ENCODE data around the gene MYH9. TPM values are rescaled to one million over a fixed set of nuclear protein-coding genes. Genes with fewer than 3 reads are reported as not detected.
A peak's percentile ranks its signal among the peaks of the same experiment; 100 is the strongest.
"Not testable (repeated sequence)": the region's sequence is repeated elsewhere in the genome, so short reads cannot be mapped to it uniquely, and the experiment has no call there.

Gene MYH9
- total RNA-seq, 1 experiment from 2014 or later, result 758 TPM

DNA sequence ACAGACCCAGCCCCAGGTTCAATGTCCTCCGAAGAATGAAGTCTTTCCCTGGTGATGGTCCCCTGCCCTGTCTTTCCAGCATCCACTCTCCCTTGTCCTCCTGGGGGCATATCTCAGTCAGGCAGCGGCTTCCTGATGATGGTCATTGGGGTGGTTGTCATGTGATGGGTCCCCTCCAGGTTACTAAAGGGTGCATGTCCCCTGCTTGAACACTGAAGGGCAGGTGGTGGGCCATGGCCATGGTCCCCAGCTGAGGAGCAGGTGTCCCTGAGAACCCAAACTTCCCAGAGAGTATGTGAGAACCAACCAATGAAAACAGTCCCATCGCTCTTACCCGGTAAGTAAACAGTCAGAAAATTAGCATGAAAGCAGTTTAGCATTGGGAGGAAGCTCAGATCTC, 120.7 kb downstream of the MYH9 start:
- Histone ChIP-seq H3K27ac (no peak overlapping the region), H3K9me2 (ENCODE audit: insufficient read depth) (no peaks in the 10 kb centered on the region), H4K20me1 (ENCODE audit: insufficient read depth) (no peaks in the 10 kb centered on the region), H3K9me3 (ENCODE audit: insufficient read depth, low read depth) (no peaks in the 10 kb centered on the region), H3K4me2 (no peak overlapping the region), H3K79me2 (ENCODE audit: low read depth) (peaks cover 9% of the 10 kb centered on the region; the same call in 1 of the 2 replicates), H3K27me3 (ENCODE audit: insufficient read depth, low read depth) (no peaks in the 10 kb centered on the region), H3F3A (ENCODE audit: insufficient read depth, low read depth) (peaks cover 6% of the 10 kb centered on the region; the same call in 1 of the 2 replicates), H3K36me3 (ENCODE audit: low read depth) (no peaks in the 10 kb centered on the region), H3K4me3 (no peak overlapping the region), H2AFZ (no peak overlapping the region), H3K4me1 (replicated peaks; ENCODE audit: insufficient read depth) (peaks cover 11% of the 10 kb centered on the region)
- DNase-seq, result peak in 1 of 2 experiments; percentile 18
- TF ChIP-seq, protein P1, sequence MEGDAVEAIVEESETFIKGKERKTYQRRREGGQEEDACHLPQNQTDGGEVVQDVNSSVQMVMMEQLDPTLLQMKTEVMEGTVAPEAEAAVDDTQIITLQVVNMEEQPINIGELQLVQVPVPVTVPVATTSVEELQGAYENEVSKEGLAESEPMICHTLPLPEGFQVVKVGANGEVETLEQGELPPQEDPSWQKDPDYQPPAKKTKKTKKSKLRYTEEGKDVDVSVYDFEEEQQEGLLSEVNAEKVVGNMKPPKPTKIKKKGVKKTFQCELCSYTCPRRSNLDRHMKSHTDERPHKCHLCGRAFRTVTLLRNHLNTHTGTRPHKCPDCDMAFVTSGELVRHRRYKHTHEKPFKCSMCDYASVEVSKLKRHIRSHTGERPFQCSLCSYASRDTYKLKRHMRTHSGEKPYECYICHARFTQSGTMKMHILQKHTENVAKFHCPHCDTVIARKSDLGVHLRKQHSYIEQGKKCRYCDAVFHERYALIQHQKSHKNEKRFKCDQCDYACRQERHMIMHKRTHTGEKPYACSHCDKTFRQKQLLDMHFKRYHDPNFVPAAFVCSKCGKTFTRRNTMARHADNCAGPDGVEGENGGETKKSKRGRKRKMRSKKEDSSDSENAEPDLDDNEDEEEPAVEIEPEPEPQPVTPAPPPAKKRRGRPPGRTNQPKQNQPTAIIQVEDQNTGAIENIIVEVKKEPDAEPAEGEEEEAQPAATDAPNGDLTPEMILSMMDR (conservative IDR thresholded peaks at IDR 0.05), result no peak
- TF ChIP-seq EZH2 (IDR thresholded peaks at IDR 0.05; ENCODE audit: low read depth), result no peak
- BruUV-seq (replicated peaks), result TSS peak; percentile 11
- ChIA-PET CTCF (interaction anchor here (0.6 kb wide), 1 partner anchor 219 kb away, joined by 5 read pairs; no protein-coding TSS in a partner anchor), POLR2A (ENCODE audit: unreplicated experiment) (no interaction called here)
- intact Hi-C loops (cut with micrococcal nuclease; ENCODE audit: unreplicated experiment), result no loop called here

DNA sequence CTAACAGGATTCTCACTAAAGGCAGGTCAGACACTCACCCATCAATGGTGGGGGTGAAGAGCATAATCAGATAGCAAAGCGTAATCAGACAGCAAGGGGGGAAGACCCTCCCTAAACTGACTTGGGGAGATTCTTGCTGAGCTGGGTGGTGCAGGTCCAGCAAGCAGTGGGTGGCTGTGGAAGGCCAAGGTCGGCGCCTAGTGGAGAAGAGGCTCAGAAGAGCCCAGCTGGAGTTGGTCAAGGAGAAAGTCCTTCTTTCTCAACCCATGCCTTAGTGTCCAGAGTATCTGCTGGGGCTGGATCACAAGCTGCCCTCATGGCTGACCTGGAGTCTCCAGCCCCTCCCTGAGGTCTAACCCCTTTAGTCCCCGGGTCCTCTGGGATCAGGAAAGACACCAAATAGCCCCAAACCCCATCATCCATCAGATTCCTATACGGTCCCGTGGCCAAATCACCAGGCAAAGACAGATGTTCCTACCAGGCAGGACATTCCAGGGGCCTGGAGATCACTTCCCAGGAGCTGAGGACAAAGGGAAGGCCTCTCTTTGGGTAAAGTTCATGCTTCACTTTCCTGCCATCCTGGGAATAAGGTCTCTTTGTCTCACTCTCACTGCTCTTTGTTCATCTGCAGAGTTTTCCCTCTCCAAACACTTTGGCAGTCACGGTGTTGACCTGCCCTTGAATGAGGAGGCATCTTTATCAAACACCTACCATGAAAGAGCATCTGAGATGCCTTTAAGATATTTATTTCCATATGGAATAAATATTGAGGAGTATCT, 123.7 kb downstream of the MYH9 start:
- H3K4me1 ChIP-seq (replicated peaks; ENCODE audit: insufficient read depth); H3F3A ChIP-seq (ENCODE audit: insufficient read depth, low read depth); H2AFZ ChIP-seq; H3K36me3 ChIP-seq (ENCODE audit: low read depth); H4K20me1 ChIP-seq (ENCODE audit: insufficient read depth); POLR2A ChIA-PET (ENCODE audit: unreplicated experiment); intact Hi-C loops (cut with micrococcal nuclease; ENCODE audit: unreplicated experiment); H3K4me2 ChIP-seq; H3K27me3 ChIP-seq (ENCODE audit: insufficient read depth, low read depth); H3K9me3 ChIP-seq (ENCODE audit: insufficient read depth, low read depth); H3K27ac ChIP-seq; BruUV-seq (replicated peaks); DNase-seq; H3K9me2 ChIP-seq (ENCODE audit: insufficient read depth); CTCF ChIA-PET; H3K4me3 ChIP-seq; H3K79me2 ChIP-seq (ENCODE audit: low read depth): not testable (repeated sequence)

DNA sequence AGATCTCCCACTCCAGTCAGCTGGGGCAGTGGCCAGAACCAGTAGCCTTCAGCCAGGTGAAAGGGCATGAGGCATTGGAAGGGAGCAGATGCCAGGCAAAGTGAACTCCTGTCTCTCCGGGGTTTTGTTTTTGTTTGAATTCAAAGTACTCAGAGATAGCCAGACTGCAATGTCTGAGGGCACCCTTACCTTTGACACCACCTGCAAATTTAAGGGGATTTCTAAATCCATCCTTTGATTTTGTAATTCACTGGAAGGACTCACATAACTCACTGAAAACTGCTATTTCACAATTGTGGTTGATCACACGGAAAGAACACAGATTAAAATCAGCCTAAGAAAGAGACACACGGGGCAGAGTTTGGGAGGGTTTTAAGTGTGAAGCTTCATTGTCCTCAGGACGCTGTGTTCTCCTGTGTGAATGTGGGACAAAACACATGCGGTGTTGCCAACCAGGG, 124.5 kb downstream of the MYH9 start:
- H3K4me1 ChIP-seq (replicated peaks; ENCODE audit: insufficient read depth); H3K9me3 ChIP-seq (ENCODE audit: insufficient read depth, low read depth); H3K79me2 ChIP-seq (ENCODE audit: low read depth); H2AFZ ChIP-seq; H3F3A ChIP-seq (ENCODE audit: insufficient read depth, low read depth); BruUV-seq (replicated peaks); H3K4me3 ChIP-seq; H3K27me3 ChIP-seq (ENCODE audit: insufficient read depth, low read depth); POLR2A ChIA-PET (ENCODE audit: unreplicated experiment); H3K36me3 ChIP-seq (ENCODE audit: low read depth); H3K9me2 ChIP-seq (ENCODE audit: insufficient read depth); H3K4me2 ChIP-seq; CTCF ChIA-PET; H4K20me1 ChIP-seq (ENCODE audit: insufficient read depth); H3K27ac ChIP-seq; DNase-seq; intact Hi-C loops (cut with micrococcal nuclease; ENCODE audit: unreplicated experiment): not testable (repeated sequence)

DNA sequence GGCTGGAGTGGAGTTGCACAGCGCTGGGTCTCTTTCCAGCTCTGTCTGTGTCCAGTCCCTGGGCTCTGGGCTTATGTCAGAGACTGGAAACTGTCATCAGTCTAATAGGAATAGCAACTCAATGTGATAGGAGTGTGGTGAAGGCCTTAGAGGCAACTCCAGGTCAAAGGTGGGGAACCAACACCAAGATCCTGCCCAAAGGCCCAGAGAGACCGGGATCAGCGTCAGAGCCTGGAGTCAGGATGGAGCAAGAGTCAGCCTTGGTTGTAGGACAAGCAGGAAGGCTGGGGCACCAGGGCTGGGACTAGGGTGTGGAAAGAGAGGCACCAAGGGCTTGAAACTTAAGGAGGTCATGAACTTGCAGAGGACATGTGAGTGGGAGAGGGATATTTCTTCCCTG, 125.5 kb downstream of the MYH9 start:
- BruUV-seq (replicated peaks); DNase-seq: not testable (repeated sequence)

DNA sequence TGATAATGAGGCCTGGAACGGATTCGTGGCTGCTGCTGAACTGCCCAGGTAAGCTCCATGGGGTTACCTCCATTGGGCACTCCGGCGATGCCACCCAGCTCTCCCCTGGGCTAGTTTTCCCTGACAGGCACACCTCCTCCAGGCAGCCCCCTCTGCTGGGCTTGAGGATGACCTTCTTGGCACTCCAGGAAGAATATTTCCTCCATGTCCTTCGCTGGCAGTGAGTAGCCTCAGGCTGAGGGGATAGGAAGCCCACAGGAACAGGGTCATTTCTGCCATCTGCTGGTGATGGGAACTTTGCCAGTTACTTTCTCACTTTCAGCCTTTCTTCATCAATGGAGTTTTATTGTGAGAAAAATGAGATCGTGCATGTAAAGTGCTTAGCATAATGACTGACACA, 126.1 kb downstream of the MYH9 start:
- H3K4me3 ChIP-seq; H3K4me1 ChIP-seq (replicated peaks; ENCODE audit: insufficient read depth); H3K9me2 ChIP-seq (ENCODE audit: insufficient read depth); CTCF ChIA-PET; intact Hi-C loops (cut with micrococcal nuclease; ENCODE audit: unreplicated experiment); BruUV-seq (replicated peaks); H3K4me2 ChIP-seq; H4K20me1 ChIP-seq (ENCODE audit: insufficient read depth); DNase-seq; H3K36me3 ChIP-seq (ENCODE audit: low read depth); H3F3A ChIP-seq (ENCODE audit: insufficient read depth, low read depth); H3K79me2 ChIP-seq (ENCODE audit: low read depth); H3K9me3 ChIP-seq (ENCODE audit: insufficient read depth, low read depth); H2AFZ ChIP-seq; H3K27ac ChIP-seq; H3K27me3 ChIP-seq (ENCODE audit: insufficient read depth, low read depth): not testable (repeated sequence)
- POLR2A ChIA-PET (ENCODE audit: unreplicated experiment), result interaction anchor here (0.5 kb wide), 1 partner anchor 248 kb away, joined by 8 read pairs; no protein-coding TSS in a partner anchor

More for the DNA sequence above, 125.5 kb downstream of the MYH9 start:
- H3K4me1 ChIP-seq (replicated peaks; ENCODE audit: insufficient read depth); H3K79me2 ChIP-seq (ENCODE audit: low read depth); H3K4me3 ChIP-seq; H3K27me3 ChIP-seq (ENCODE audit: insufficient read depth, low read depth); H2AFZ ChIP-seq; H3K36me3 ChIP-seq (ENCODE audit: low read depth); H3K27ac ChIP-seq; H3K4me2 ChIP-seq; intact Hi-C loops (cut with micrococcal nuclease; ENCODE audit: unreplicated experiment); H3F3A ChIP-seq (ENCODE audit: insufficient read depth, low read depth); H3K9me2 ChIP-seq (ENCODE audit: insufficient read depth); CTCF ChIA-PET; H4K20me1 ChIP-seq (ENCODE audit: insufficient read depth); H3K9me3 ChIP-seq (ENCODE audit: insufficient read depth, low read depth): not testable (repeated sequence)
- POLR2A ChIA-PET (ENCODE audit: unreplicated experiment), result interaction anchor here (0.5 kb wide), 1 partner anchor 247 kb away, joined by 8 read pairs; no protein-coding TSS in a partner anchor
